Stimulated activated CD4-positive, alpha-beta T cell treated with anti-CD3 and anti-CD28 coated beads, Interleukin-15, amount 100 ng/mL, for 24 hours (primary cell): Measurements from ENCODE around the gene TLE3.
"Not testable (repeated sequence)": the region's sequence is repeated elsewhere in the genome, so short reads cannot be mapped to it uniquely, and the experiment has no call there.

Source experiments
- DNase-seq: peaks from one replicate; pipeline ENCODE4 v3.0.0-alpha.2; 2020

Gene TLE3

DNA sequence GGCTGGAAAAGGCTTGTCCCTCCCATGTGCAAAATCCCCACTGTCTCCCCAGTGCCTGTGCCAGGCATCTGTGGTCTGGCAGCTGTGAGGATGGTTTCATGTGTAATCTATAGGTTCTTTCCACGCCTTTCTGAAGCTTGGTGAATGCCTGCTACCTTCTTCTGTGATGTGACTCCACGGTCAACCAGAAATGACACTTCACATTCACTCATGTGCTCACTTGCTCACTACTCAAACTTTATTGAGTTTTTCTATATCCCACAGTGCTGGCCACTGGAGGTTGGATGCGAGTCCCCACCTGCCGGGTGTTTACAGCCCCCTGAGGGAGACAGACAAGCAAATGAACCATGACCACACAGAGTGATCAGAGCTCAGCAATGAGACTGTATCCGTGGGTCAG is 27.9 kb upstream of the TLE3 start:
- DNase-seq: no peak

DNA sequence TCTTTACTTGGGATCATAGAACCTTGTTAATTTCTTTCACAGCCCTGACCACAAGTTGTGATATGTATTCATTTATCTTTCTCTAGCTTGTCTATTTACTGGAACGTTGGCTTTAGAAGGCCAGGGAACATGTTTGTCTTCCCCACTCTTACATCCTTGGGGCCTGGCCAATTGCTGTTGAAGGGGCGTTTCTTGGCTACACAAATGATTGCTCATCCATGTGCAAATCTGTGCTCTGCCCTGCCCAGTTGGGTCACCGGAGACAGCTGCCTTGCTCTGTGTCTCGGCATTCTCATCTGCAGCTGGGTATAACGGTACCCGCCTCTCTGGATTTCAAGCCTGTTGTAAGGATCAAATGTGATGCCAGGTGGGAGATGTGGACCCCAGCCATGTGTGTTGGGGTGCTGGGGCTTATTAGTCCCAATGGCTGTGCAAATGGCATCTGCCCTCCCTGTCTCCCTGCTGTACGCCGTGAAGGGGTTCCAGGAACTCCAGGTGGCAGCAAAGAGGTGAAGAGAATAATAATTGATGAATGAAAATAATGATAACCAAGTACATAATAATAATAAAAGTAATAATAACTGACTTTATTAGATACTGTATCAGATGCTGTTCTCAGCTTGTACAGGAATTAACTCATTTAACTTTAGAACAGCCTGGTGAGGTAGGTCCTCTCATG is 24.0 kb upstream of the TLE3 start:
- DNase-seq: no peak

DNA sequence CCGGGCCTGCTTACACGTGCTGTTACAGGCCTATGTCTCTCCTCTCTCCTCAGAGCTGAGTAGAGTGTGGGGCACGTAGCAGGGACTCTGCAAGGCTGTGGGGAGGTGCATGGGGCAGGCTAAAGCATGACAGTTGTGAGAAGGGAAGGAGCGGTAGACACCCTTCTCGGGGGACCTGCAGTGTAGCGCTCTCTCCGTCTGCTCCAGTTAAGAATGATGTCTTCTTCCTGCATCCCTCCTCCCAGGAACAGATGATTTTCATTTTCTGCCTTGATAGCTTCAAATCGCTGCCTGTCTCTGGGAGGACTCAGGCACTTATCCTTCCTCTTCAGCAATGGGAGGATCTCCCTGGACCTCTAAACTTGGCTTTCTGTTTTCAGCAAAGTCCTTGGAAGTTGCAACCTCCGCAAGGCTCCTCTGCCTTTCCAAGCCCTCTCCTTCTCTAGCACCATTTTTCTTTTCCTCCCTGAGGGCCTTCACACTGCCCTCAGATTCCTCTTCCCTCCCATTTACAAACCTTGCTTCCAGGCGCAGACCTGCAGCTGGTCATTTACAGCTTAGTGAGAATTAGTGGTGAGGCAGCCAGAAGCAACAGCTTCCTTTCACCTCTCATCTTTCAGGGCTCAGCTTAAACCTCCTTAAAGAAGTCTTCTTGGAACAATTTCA is 23.4 kb upstream of the TLE3 start:
- no peak for DNase-seq

DNA sequence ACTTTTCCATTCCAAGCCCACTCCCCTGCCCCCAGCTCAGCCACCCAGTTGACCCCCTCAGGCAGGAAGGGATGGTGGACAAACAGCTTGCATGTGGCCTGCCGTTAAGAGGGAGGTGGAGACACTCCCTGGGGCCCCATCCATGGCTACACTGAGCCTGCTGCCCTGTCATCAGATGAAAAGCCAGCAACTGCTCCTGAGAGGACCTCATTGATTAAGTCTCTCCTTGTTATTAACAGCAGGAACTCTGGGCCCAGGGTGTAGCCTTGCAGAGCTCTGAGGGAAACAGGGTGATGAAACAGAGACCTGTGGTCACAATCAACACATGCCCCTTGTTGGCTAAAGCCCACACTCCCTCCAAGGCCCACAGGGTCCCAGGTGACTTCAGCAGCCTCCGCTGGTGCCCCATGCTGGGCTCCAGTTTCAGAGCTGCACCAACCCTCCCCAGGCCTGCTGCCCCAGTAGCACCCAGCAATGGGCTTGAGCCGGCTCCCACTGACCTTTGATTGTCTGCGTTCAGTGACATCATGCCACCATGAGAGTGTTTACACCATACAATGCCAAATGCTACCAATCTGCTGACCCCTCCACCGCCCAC is 22.3 kb upstream of the TLE3 start:
- no peak for DNase-seq

DNA sequence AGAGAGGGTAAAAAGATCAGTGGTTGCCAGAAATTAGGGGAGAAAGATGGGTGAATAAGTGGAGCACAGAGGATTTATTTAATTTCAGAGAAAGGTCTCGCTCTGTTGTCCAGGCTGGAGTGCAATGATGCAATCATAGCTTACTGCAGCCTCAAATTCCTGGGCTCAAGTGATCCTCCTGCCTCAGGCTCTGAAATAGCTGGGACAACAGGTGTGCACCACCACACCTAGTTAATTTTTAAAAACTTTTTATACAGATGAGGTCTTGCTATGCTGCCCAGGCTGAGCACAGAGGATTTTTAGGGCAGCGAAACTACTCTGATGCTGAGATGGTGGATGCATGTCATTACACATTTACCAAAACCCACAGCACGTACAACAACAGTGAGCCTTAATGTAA is 20.9 kb upstream of the TLE3 start:
- DNase-seq: no peak

DNA sequence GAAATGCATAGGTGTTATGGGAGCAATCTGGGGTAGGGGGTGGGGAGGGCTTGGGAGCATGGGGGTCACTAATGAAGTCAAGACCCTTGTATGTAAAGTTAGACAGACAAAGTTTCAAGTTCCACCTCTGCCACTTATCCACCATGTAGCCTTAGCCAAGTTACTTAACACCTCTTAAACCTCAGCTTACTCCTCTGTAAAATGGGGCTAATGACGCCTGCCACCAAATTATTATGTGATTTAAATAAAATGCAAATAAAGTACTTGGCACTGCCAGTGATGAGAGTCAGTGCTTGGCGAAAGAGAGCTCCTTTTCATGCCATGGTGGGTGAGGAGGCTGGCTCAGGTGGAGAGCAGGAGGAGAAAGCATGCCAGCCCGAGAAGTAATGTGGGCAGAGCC is 18.6 kb upstream of the TLE3 start:
- DNase-seq: no peak

DNA sequence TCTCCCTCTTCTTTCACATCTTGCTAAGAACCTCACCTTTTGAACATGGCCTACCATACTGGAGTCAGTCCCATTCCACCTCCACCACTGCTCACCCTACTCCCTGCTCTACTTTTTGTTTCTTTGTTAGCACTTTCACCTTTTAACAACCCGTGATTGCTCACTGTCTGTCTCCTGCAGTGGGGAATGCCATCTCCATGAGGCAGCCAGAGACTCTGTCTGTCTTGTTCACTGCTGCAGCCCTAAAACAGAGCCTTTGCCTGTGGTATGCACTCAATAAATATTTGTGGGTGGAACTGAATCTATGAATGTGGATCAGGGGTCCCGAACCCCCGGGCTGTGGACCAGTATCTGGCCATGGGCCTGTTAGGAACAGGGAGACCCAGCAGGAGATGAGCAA is 16.5 kb upstream of the TLE3 start:
- DNase-seq: no peak

DNA sequence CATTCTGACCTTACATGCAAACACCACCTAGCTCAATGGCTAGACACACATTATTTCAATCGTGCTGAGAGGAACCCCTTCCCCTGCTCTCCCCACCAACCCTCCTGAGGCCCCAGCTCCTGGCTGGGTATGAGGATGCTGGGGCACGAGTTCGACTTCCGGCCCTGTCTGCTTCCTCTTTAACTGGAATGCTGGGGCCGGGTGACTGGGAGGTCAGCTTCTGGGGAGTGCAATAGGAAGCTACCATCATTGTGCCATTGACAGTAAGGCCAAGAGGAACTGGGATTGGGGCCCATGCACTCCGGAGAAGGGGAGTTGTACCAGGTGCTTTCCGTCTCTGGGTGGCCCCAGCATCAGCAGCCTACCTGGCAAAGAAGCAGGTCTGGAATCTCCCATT is 15.6 kb upstream of the TLE3 start:
- DNase-seq: no peak

DNA sequence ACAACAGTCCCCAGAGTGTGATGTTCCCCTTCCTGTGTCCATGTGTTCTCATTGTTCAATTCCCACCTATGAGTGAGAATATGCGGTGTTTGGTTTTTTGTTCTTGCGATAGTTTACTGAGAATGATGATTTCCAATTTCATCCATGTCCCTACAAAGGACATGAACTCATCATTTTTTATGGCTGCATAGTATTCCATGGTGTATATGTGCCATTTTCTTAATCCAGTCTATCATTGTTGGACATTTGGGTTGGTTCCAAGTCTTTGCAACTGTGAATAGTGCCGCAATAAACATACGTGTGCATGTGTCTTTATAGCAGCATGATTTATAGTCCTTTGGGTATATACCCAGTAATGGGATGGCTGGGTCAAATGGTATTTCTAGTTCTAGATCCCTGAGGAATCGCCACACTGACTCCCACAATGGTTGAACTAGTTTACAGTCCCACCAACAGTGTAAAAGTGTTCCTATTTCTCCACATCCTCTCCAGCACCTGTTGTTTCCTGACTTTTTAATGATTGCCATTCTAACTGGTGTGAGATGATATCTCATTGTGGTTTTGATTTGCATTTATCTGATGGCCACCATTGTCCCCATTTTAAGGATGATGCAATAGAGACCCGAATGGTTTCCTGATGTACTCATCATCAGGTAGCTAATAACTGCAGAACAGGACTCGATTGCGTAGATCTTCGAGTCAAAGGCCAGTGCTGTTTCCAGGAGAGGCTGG is 15.0 kb upstream of the TLE3 start:
- DNase-seq: not testable (repeated sequence)

DNA sequence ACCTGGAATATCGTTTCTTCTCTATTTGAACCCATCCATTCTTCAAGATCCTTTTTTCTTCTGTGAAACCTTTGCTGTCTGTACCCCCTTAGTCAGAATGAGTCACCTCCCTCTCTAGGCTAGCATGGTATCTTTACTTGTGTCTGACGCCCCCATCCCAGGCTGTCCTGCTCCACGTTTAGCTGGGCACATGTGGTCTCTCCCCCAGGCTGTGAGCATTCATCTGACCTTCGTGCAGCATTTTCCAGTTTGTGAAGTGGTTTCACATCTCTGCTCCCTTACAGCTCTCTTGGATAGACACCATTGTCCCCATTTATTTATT is 14.3 kb upstream of the TLE3 start:
- DNase-seq: no peak

DNA sequence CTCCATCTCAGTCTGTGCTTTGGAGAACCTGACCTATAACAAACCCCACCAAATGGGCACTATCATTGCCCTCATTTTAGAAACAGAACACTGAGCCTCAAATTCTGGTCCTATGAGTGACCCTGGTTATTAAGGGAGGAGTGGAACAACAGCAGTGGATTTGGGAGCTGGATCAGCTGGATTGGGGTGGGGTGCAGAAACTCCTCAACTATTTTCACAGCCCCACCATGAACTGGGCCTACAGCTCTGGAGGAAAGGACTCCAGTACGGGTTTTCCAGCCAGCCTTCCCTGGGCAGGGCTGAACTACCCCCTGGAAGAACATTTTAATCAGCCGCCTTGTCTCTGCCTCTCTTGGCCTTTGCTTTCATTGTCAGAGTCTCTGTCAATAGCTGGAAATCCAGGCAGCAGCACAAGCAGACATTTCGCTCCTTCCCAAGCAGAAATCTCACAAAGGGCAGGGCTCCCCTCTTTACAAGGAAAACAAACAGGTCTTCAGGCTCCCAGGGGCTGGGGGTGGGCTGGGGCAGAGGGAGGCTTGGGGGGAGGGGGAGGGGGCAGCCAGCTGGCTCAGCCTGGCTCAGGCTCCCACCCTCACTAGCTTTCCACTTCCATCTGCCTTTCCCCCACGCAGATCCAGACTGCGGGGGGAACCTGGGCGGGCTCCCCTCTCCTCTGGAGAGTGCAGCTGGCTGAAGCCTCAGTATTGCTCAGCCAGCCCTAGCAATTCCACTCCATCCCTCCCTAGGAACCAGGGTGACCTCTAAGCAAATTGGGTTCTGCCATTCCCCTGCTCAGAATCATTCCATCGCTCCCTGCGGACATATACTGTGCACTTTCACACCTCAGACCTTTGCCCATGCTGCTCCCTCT is 13.7 kb upstream of the TLE3 start:
- DNase-seq: no peak

DNA sequence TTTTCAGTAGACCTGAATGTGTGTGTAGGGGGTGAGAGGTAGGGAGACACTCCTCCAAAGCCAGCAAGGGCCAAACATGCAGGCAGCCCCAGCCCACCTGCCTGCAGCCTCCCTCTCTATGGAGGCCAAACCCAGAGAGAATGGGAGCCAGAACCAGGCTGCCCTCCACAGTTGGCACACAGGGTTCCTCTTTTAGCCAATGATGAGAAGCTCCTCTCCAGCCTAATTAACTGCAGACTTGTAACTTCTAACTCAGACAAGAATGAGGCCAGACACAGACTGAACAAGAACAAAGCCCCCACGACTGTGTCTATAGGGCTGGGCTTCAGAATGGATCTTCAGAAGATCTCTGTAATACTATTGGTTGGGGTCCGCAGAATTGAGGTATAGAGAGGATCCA is 12.3 kb upstream of the TLE3 start:
- no peak for DNase-seq

DNA sequence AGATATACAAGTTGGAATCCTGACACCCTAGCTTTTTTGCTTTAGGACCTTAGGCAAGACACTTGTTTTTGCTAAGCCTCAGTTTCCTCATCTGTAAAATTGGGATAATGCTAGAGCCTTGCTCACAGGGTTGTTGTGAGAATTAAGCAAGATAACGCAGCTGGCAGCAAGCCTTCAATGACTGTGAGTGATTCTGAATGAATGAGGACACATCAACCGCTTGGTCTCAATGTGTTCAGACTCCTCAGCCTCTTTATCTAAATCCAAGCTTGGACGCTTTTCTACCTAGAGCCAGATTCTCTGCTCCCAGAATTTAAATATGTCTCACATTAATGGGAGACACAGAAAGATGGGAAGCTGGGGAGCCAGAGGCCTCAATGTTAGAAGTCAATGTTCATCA is 11.8 kb upstream of the TLE3 start:
- DNase-seq: no peak

DNA sequence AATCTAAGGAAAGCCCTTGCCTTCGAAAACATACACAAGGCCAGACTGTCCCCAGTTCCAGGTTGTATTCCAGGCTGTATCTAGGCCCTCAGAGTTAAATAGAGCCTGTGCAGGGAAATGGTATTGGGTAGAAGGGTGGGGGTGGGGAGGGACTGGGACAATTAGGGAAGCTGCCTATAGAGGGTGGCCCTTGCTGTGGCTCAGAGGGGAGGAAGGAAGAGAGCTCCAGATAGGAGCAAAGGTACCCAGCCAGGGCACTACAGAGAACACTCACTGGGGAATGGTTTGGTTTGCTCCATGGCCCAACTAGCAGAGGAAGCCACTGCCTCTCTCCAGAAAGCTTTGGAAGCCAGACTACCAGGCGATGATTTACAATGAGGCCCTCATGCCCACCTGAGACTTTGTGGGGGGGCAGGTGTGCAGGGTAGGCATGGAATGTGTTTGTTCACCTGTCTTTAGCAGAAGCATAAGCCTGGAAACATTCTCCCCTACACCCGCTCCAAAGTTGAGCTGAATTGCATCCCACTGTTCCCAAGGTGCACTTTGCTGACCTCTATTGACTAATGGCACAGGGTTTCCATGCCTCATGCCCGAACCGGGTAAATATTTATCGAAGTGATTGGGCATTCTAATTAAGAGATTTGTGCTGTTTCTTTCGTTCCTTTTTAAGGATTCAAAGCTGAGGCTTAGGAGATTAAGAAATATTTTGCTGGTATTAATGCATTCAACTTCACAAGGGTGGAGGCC is 6.3 kb upstream of the TLE3 start:
- no peak for DNase-seq

DNA sequence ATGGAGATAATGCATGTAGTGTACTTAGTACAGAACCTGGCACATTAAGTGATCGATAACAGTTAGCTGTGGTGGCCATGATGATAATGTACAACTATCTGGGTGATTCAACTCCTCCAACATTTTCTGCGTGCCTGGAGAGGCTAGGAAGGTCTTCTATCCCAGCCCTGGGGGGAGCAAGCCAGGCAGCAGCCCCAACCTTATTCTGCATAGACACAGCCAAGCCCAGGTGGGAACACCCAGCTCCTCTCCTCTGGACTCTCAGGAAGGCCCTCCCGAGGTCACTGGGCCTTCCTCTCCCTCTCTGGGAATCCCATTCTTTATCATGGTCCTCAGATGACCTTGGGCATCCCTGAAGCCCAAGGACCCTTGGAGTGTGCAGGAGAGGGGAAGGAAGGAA is 5.1 kb upstream of the TLE3 start:
- no peak for DNase-seq

DNA sequence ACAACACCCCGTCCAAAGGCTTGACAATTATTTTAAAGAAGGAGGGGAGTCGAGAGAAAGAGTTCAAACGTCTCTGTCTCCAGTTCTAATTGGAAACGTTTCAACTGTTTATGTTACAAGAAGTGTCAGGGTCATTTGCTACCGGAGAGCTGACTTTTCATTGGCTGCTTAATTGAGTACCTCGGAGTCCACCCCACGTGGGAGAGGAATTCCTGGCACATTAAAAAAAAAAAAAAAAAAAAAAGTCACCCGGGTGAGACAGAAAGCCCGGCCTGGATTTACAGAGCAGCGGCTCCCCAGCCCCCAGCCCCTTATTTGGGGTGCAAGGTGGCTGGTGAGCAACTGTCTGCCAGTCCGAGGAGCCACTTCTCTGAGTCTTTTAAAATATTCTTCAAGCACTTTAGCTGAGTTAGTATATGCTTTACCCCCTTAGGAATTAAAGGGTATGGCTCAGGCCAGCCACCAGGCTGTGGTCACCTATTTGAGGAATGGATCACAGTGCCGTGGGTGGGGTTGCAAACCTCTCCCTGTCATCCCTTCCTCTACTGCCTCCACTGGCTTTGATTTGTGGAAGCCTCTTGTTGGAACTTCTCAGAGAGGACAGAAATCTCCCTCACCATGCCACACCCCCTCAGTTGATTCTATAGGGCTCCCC is 3.9 kb upstream of the TLE3 start:
- no peak for DNase-seq

DNA sequence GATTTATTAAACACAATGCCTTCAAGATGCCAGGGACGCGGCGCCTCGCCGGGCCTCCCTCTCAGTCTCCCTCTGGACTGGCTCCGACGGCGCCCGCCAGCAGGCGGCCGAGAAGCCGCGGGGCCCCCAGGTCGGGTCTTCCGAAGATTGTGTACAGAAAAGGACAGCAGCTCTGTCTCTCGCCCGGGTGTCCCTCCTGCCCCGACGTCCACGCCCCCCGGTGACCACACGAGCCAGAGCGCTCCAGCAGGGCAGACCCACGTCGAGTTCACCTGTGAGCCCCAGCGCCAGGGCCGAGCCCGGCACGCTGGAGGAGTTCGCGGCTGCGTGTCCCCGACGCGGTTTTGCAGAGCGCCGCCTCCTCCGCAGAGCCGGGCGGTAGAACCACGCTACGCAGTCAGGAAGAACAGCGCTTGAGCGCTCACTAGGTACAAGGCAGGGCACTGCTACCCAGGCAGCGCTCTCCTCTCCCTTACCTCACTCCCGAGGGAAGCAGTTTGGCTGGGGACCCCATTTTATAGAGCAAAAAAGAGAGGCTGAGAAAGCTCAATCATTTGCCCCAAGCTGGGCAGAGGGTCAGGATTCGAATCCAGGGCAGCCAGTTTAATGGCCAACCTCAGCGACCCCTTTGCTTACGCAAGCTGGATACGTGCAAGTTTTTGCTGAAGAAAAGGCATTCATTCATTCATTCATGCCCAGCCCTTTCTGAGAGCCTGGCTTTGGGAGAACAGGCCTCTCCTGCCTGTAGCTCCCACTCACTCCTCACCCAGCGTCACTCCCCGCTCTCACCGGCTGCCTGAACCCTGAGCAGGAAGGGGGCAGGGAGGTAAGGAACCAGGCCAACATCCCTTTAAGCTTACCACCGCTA is 3.0 kb upstream of the TLE3 start:
- peak; percentile 78 for DNase-seq

DNA sequence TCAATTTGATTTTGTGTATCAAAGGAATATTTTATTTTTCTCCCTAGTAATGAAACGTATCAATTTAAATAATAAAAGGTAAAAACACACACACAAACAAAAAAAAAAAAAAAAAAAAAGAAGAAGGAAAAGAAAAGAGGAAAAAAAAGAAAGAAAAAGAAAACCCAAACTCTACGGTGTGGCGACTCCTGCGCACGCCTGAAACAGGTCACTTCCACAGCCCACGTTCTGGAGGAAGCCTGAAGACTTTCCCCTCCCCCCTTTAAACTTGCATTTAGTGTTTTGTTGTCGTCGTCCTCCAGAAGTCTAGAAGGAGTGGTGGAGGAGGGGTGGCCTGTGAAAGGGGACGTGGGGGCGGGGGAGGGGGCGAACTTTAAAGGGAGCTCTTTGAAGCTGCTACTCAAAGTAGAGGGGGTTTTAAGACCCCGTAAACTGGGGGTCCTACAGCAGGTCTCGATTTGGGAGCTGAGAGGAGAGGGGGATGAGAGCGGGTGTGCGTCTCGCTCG is 2.3 kb upstream of the TLE3 start:
- DNase-seq: peak; percentile 39

DNA sequence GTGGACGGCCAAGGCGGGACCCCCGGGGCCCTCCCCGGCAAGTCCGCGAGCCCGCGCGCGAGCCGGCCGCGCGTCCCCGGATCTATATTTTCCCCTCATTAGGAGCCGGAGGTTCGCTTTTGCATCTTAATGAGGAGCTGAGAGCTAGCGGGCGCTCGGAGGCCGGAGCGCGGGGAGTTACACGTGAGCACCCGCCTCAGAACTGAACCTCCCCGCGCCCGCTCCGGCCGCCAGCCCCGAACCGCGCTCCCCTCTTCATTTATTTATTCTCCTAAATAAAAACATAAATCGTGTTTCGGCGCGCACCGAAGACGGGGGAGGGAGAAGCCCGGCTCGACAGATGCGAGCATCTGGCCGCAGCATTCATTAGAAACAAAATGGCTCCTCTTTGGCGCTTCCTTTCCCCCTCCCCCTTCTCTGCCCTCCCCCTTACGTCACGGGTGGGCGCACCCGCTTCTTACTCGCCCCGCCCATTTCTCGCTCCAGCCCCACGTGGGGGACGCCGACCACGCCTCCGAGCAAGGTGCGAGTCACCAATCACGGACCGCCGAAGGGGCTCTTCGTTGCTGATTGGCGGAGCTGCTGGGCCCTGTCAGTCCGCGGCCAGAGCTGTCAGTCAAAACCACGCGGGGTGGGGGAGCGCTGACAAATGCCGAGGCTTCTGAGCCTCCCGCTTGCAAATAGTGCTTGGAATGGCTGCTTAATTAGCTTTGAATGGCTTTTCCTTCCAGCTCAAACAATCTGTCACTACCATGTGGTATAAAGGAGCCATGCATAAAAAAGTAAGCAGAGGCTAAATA is 1.6 kb upstream of the TLE3 start:
- peak; percentile 100 for DNase-seq
